CD14-positive monocyte (primary cell): Measurements from ENCODE around the gene LRRC8A. TPM values are rescaled to one million over a fixed set of nuclear protein-coding genes. Genes with fewer than 3 reads are reported as not detected.

Source experiments
- DNase-seq, 3 donors: peaks; one replicate each; pipeline ENCODE4 v3.0.0-alpha.2; 2011 to 2022
- H2AFZ ChIP-seq: 2 replicates; pipeline ENCODE4 v1.6.0; 2012; ENCODE audit warnings: mild to moderate bottlenecking, low read depth, low read length, inconsistent platforms; ENCODE audit not compliant: insufficient read depth, poor library complexity, severe bottlenecking
- H3K27ac ChIP-seq, 2 donors: 1 replicate in 1 of 2; 2 replicates in 1 of 2; pipeline ENCODE4 v1.5.1; 2012 to 2013; ENCODE audit warnings: low read length in 2 of 2, control low read depth in 1 of 2, inconsistent platforms in 1 of 2, low read depth in 1 of 2, mild to moderate bottlenecking in 1 of 2
- H3K27me3 ChIP-seq, 2 donors: one replicate each; pipeline versions ENCODE4 v1.6.0 to v1.6.1; 2011 to 2013; ENCODE audit warnings: low read length in 2 of 2; ENCODE audit not compliant: control insufficient read depth in 2 of 2, insufficient read depth in 2 of 2
- H3K36me3 ChIP-seq, 2 donors: replicated peaks in 1 of 2; 1 replicate in 1 of 2; 2 replicates in 1 of 2; pipeline versions ENCODE4 v1.5.1 to v1.6.1; 2012 to 2013; ENCODE audit warnings: low read length in 2 of 2, control low read depth in 1 of 2, inconsistent platforms in 1 of 2, mild to moderate bottlenecking in 1 of 2; ENCODE audit not compliant: insufficient read depth in 2 of 2, control insufficient read depth in 1 of 2
- H3K4me1 ChIP-seq, 2 donors: 1 replicate in 1 of 2; 2 replicates in 1 of 2; pipeline versions ENCODE4 v1.5.1 to v1.6.1; 2012 to 2013; ENCODE audit warnings: low read length in 2 of 2, control low read depth in 1 of 2, inconsistent platforms in 1 of 2, mild to moderate bottlenecking in 1 of 2, moderate library complexity in 1 of 2; ENCODE audit not compliant: insufficient read depth in 2 of 2, control insufficient read depth in 1 of 2
- H3K4me2 ChIP-seq: replicated peaks from 2 replicates; pipeline ENCODE3; 2012; ENCODE audit warnings: low read length, moderate library complexity, mild to moderate bottlenecking; ENCODE audit not compliant: poor library complexity, severe bottlenecking; ENCODE audit errors: extremely low read depth
- H3K4me3 ChIP-seq, 3 experiments: fragments of 200-600 bp in 1 of 3; sonication (generic) in 1 of 3; replicated peaks in 1 of 3; 1 replicate in 2 of 3; 2 replicates in 1 of 3; pipeline ENCODE4 v1.5.1; 2011 to 2013; ENCODE audit warnings: low read length in 3 of 3, mild to moderate bottlenecking in 3 of 3, control low read depth in 2 of 3, low read depth in 2 of 3, inconsistent platforms in 1 of 3, moderate library complexity in 1 of 3
- H3K79me2 ChIP-seq: 2 replicates; pipeline ENCODE4 v1.6.0; 2012; ENCODE audit warnings: mild to moderate bottlenecking, control low read depth, inconsistent platforms, low read length, moderate library complexity; ENCODE audit not compliant: insufficient read depth
- H3K9ac ChIP-seq: 2 replicates; pipeline ENCODE4 v1.6.0; 2017; ENCODE audit warnings: low read length, mild to moderate bottlenecking; ENCODE audit not compliant: insufficient read depth, poor library complexity, severe bottlenecking
- H3K9me3 ChIP-seq, 2 donors: replicated peaks in 1 of 2; 1 replicate in 1 of 2; 2 replicates in 1 of 2; pipeline versions ENCODE4 v1.5.1 to v1.6.1; 2012 to 2013; ENCODE audit warnings: low read length in 2 of 2, control low read depth in 1 of 2; ENCODE audit not compliant: control insufficient read depth in 1 of 2, insufficient read depth in 1 of 2
- H4K20me1 ChIP-seq: 2 replicates; pipeline ENCODE4 v1.6.0; 2012; ENCODE audit warnings: mild to moderate bottlenecking, low read length, control low read depth, moderate library complexity; ENCODE audit not compliant: insufficient read depth
- H3K27ac Mint-ChIP-seq, 7 donors: one replicate each; pipeline ENCODE4 v1.8.0; 2020; ENCODE audit warnings: mild to moderate bottlenecking in 7 of 7, mixed read lengths in 7 of 7, moderate library complexity in 6 of 7, inconsistent platforms in 2 of 7
- H3K27me3 Mint-ChIP-seq, 3 donors: one replicate each; pipeline ENCODE4 v1.8.0; 2021 to 2022; ENCODE audit warnings: low read depth in 3 of 3, mild to moderate bottlenecking in 3 of 3, mixed read lengths in 3 of 3, moderate library complexity in 3 of 3, inconsistent platforms in 1 of 3
- H3K36me3 Mint-ChIP-seq, 2 donors: one replicate each; pipeline ENCODE4 v1.8.0; 2020; ENCODE audit warnings: mixed read lengths in 2 of 2, inconsistent platforms in 1 of 2, mild to moderate bottlenecking in 1 of 2
- H3K4me1 Mint-ChIP-seq: one replicate; pipeline ENCODE4 v1.8.0; 2020; ENCODE audit warnings: mild to moderate bottlenecking, mixed read lengths
- H3K4me3 Mint-ChIP-seq, 2 donors: one replicate each; pipeline ENCODE4 v1.8.0; 2020; ENCODE audit warnings: mild to moderate bottlenecking in 2 of 2, mixed read lengths in 2 of 2, moderate library complexity in 1 of 2
- H3K9me3 Mint-ChIP-seq, 7 donors: one replicate each; pipeline ENCODE4 v1.8.0; 2020 to 2022; ENCODE audit warnings: mixed read lengths in 7 of 7, mild to moderate bottlenecking in 6 of 7, moderate library complexity in 6 of 7, inconsistent platforms in 2 of 7
- CTCF ChIP-seq: fragments of 200-600 bp; IDR thresholded peaks from one replicate; pipeline ENCODE4 v1.8.0; 2022; ENCODE audit warnings: antibody characterized with exemption, mild to moderate bottlenecking
- WGBS: methylation state at CpG from one replicate; pipeline ENCODE4 v1.1.5; 2013; ENCODE audit warnings: missing lambda C conversion rate; ENCODE audit not compliant: insufficient coverage; 5-methylcytosine and 5-hydroxymethylcytosine counted together
- intact Hi-C, 2 donors: fragments of 100-400 bp; cut with micrococcal nuclease; formaldehyde crosslinking; loops; one replicate each; pipeline versions ENCODE4 v1.15.0 to v1.15.1; 2023
- polyA plus RNA-seq, 3 donors: library from polyadenylated mRNA; depleted of rRNA in 1 of 3; unstranded in 2 of 3; stranded (reverse) in 1 of 3; fragments of 300-500 nt in 2 of 3; fragments of >200 nt in 1 of 3; fragmentation: Illumina TruSeq in 2 of 3; gene quantifications; 1 replicate in 2 of 3; 2 replicates in 1 of 3; pipeline ENCODE4 v1.2.3, GENCODE V29; 2012 to 2021

Gene LRRC8A
- polyA plus RNA-seq, 3 donors: 7.8 to 10.8 (median 10.3) TPM

DNA sequence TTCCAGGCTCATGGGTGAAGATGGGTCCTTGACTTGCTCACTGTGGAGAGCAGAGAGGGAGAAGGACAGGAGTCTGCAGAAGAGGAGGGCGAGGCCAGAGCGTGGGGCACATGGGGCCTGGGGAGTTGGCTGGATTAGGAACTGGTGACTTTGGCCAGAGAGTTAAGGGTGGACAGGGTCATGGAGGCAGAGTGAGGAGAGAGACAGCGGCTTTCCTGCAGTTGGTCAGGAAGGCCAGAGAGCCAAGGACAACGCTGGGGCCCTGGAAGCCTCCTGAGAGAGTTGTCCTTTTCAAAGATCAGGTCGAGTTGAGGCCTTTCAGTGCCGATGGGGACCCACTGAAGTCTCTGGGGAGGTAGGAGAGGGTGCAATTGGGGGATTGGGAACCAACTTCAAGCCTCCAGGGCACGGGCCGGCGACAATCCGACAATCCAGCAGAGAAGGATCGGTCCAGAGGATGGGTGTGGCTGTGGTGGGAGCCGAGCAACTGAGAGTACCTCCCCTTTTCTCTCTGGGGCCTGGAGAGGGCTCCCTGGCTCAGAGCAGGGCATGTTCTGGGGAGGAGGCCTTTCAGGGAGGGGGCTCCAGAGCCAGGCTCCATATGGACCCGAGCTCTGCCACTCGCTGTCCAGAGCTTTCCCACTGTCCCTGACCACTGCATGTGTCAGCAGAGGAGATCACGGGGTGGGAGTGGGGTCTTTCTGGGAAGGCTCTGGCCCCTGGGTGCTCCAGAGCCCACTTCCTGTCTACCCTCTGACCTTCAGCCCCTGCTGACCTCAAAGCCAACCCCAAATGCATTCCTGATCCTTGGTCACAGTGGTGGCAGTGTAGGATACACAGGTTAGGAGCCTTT is 31.3 kb downstream of the LRRC8A start:
- Mint-ChIP-seq H3K27ac (peak overlapping the region in 4 of 7 donors; percentile 16 to 64 (median 40)), H3K9me3 (peaks cover 0 to 2% (median 0%) of the 10 kb centered on the region in 7 donors), H3K27me3 (peaks cover 0 to 6% (median 0%) of the 10 kb centered on the region in 3 donors), H3K4me3 (no peak overlapping the region), H3K4me1 (no peaks in the 10 kb centered on the region), H3K36me3 (peaks cover 61 to 76% of the 10 kb centered on the region in 2 donors)
- no peak for DNase-seq
- no peak overlapping the region for H3K9ac ChIP-seq
- H3K36me3 ChIP-seq: peaks cover 54 to 86% of the 10 kb centered on the region in 2 donors
- H3K79me2 ChIP-seq: no peaks in the 10 kb centered on the region
- no peaks in the 10 kb centered on the region for H3K4me1 ChIP-seq
- peaks cover 19% of the 10 kb centered on the region for H4K20me1 ChIP-seq
- TF ChIP-seq CTCF: no peak
- 93% methylated on average over 13 of the region's 15 CpGs for WGBS
- no peak overlapping the region for H3K4me2 ChIP-seq
- H2AFZ ChIP-seq: no peak overlapping the region
- no peak overlapping the region for H3K4me3 ChIP-seq
- no peak overlapping the region for H3K27ac ChIP-seq
- H3K9me3 ChIP-seq: no peaks in the 10 kb centered on the region
- no peaks in the 10 kb centered on the region for H3K27me3 ChIP-seq
- intact Hi-C loops: no loop called here

GRCh38 chr9:128913995-128914772 is 32.3 kb downstream of the LRRC8A start:
- Histone ChIP-seq H3K27me3 (no peaks in the 10 kb centered on the region), H3K4me1 (no peaks in the 10 kb centered on the region), H3K27ac (no peak overlapping the region), H4K20me1 (peaks cover 19% of the 10 kb centered on the region), H3K4me3 (no peak overlapping the region), H3K79me2 (no peaks in the 10 kb centered on the region), H3K9me3 (no peaks in the 10 kb centered on the region), H3K36me3 (peaks cover 45 to 77% of the 10 kb centered on the region in 2 donors), H2AFZ (no peak overlapping the region), H3K9ac (no peak overlapping the region), H3K4me2 (no peak overlapping the region)
- no peaks in the 10 kb centered on the region for H3K4me1 Mint-ChIP-seq
- H3K27me3 Mint-ChIP-seq: peaks cover 0 to 4% (median 0%) of the 10 kb centered on the region in 3 donors
- WGBS: 86% methylated on average over 19 of the region's 23 CpGs
- no peak for TF ChIP-seq CTCF
- H3K9me3 Mint-ChIP-seq: peaks cover 0 to 2% (median 0%) of the 10 kb centered on the region in 7 donors
- H3K4me3 Mint-ChIP-seq: no peak overlapping the region
- H3K27ac Mint-ChIP-seq: no peak overlapping the region
- H3K36me3 Mint-ChIP-seq: peaks cover 55 to 70% of the 10 kb centered on the region in 2 donors
- no peak for DNase-seq
- intact Hi-C loops: no loop called here
